OCI-LY7 (cell line): Measurements from ENCODE around the gene PSMB11. TPM values are rescaled to one million over a fixed set of nuclear protein-coding genes. Genes with fewer than 3 reads are reported as not detected.

Experiments used
- BruUV-seq: library from RNA; stranded (reverse); fragments of 400-500 nt; replicated peaks from 2 replicates; lab custom pipeline; 2021; lab: Mats Ljungman, UMichigan
- CTCF ChIA-PET: fragments of 300-600 bp; sonication (Branson Sonifier 250); formaldehyde crosslinking; loops from one replicate; lab custom pipeline; 2022; ENCODE audit warnings: antibody characterized with exemption; ENCODE audit not compliant: unreplicated experiment; lab: Charles Lee
- POLR2A ChIA-PET: fragments of 300-600 bp; sonication (Branson Sonifier 250); formaldehyde crosslinking; loops from one replicate; lab custom pipeline; 2022; ENCODE audit warnings: antibody characterized with exemption; lab: Charles Lee
- DNase-seq: peaks from one replicate; pipeline ENCODE4 v3.0.0-alpha.2; 2015; ENCODE audit warnings: low spot score
- H2AFZ ChIP-seq: fragments of 200-600 bp; sonication (generic), shearing (Covaris generic); 2 replicates; pipeline ENCODE4 v1.6.1; 2014; ENCODE audit warnings: mild to moderate bottlenecking, antibody characterized with exemption, low read length, moderate library complexity
- H3K27ac ChIP-seq: fragments of 200-600 bp; sonication (generic); 2 replicates; pipeline ENCODE4 v1.5.1; 2014; ENCODE audit warnings: mixed run types, low read depth, mild to moderate bottlenecking, moderate library complexity, low read length, inconsistent platforms; ENCODE audit not compliant: poor library complexity, severe bottlenecking
- H3K36me3 ChIP-seq: fragments of 200-600 bp; sonication (generic); 2 replicates; pipeline ENCODE4 v1.6.1; 2014; ENCODE audit warnings: mild to moderate bottlenecking, antibody characterized with exemption, low read length, moderate library complexity, mixed read lengths; ENCODE audit not compliant: insufficient read depth
- H3K4me1 ChIP-seq: fragments of 200-600 bp; sonication (generic); 2 replicates; pipeline ENCODE4 v1.5.1; 2014; ENCODE audit warnings: mild to moderate bottlenecking, low read length; ENCODE audit not compliant: insufficient read depth, poor library complexity, severe bottlenecking
- H3K4me2 ChIP-seq: fragments of 200-600 bp; sonication (generic); 2 replicates; pipeline ENCODE4 v1.6.1; 2014; ENCODE audit warnings: mild to moderate bottlenecking, low read length
- H3K4me3 ChIP-seq: fragments of 200-600 bp; sonication (generic); 2 replicates; pipeline ENCODE4 v1.5.1; 2014; ENCODE audit warnings: mild to moderate bottlenecking, low read depth, low read length; ENCODE audit not compliant: poor library complexity, severe bottlenecking
- H3K79me2 ChIP-seq: fragments of 200-600 bp; sonication (generic); 2 replicates; pipeline ENCODE4 v1.6.1; 2016; ENCODE audit warnings: low read depth, mild to moderate bottlenecking, low read length, moderate library complexity, mixed read lengths; ENCODE audit not compliant: insufficient read depth
- H3K9me2 ChIP-seq: fragments of 200-600 bp; sonication (generic); 2 replicates; pipeline ENCODE4 v1.6.1; 2016; ENCODE audit warnings: mild to moderate bottlenecking, low read length, mixed read lengths; ENCODE audit not compliant: insufficient read depth
- H3K9me3 ChIP-seq: fragments of 200-600 bp; sonication (generic); 2 replicates; pipeline ENCODE4 v1.6.1; 2014; ENCODE audit warnings: mild to moderate bottlenecking, mixed run types, low read length, mixed read lengths
- H4K20me1 ChIP-seq: fragments of 200-600 bp; sonication (generic); 2 replicates; pipeline ENCODE4 v1.6.1; 2014; ENCODE audit warnings: mild to moderate bottlenecking, antibody characterized with exemption, low read length, moderate library complexity, mixed read lengths; ENCODE audit not compliant: insufficient read depth
- CTCF ChIP-seq: fragments of 200-600 bp; sonication (generic); conservative IDR thresholded peaks from 2 replicates; pipeline ENCODE4 v1.5.1; 2014; ENCODE audit warnings: mild to moderate bottlenecking, antibody characterized with exemption, low read length, moderate library complexity, mixed read lengths
- EZH2phosphoT487 ChIP-seq: fragments of 200-600 bp; sonication (generic); IDR thresholded peaks from 2 replicates; pipeline ENCODE4 v1.6.1; 2018; ENCODE audit warnings: low read depth, borderline replicate concordance, mild to moderate bottlenecking, mixed run types, antibody characterized with exemption, low read length, moderate library complexity, mixed read lengths
- intact Hi-C: fragments of 100-400 bp; cut with micrococcal nuclease; formaldehyde crosslinking; loops from one replicate; pipeline ENCODE4 v1.10.0; 2022; ENCODE audit not compliant: unreplicated experiment
- total RNA-seq, 2 experiments: library from RNA; depleted of rRNA in 1 of 2; stranded (reverse); fragments of >200 nt in 1 of 2; shearing (Covaris generic) in 1 of 2; gene quantifications; 2 replicates each; pipeline ENCODE4 v1.2.3, GENCODE V29; 2014 to 2022

Gene PSMB11
- total RNA-seq, 2 experiments from 2014 or later: not detected

DNA sequence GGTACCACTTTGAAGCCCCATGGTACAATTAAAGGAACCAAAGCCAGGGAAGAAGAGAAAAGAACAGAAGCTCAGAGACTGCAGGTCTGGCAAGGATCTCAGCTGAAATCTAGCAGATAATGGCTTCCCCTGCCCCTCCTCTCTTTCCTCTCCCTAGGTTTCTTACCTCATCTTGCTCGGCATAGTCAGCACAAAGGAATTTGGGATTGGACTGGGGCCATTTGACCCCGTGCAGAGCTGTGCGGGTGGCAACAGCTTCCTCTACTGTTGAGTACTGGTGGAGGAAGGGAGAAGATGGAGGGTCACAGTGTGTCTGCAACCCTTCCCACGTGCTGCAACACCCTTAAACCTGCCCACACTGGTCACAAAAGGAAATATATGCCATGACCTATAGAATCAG, 20.0 kb downstream of the PSMB11 start:
- Histone ChIP-seq H2AFZ (no peak overlapping the region), H3K4me3 (no peak overlapping the region), H3K36me3 (peaks cover 84% of the 10 kb centered on the region), H3K4me2 (no peak overlapping the region), H3K4me1 (peaks cover 16% of the 10 kb centered on the region), H3K79me2 (peaks cover 13% of the 10 kb centered on the region; the same call in 1 of the 2 replicates), H3K9me2 (no peaks in the 10 kb centered on the region), H4K20me1 (no peaks in the 10 kb centered on the region), H3K9me3 (no peaks in the 10 kb centered on the region), H3K27ac (no peak overlapping the region)
- no TSS peak for BruUV-seq
- POLR2A ChIA-PET: interaction anchor here (0.7 to 0.9 kb wide), 3 partner anchors 11 to 84 kb away, joined by 3 to 4 read pairs (median 3); no protein-coding TSS in a partner anchor
- intact Hi-C loops: no loop called here
- CTCF ChIA-PET: interaction anchor here (0.9 to 2.2 kb wide), 3 partner anchors 32 to 76 kb away, joined by 3 to 8 read pairs (median 3); partner anchors contain the start of gene ACIN1
- TF ChIP-seq CTCF (no peak), EZH2phosphoT487 (no peak)
- no peak for DNase-seq

DNA sequence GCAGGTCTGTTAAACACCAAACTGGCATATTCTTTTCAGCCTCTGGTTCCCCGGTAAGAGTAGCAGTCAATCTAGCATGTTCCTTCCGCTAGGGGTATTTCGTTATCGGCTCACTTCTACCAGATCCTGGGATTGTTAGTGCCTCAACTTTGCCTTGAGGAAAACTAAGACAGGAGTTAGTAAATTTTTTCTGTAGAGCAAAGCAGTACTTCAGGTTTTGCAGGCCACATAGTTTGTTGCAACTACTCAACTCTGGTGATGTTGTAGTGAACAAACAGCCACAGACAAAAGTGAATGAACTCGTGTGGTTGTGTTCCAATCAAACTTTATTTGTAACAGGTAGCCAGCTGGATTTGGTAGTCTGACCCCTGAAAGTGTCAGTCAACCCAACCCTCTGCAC, 21.6 kb downstream of the PSMB11 start:
- intact Hi-C loops: no loop called here
- Histone ChIP-seq H3K9me2 (no peaks in the 10 kb centered on the region), H3K27ac (no peak overlapping the region), H3K79me2 (peaks cover 27% of the 10 kb centered on the region; the same call in 1 of the 2 replicates), H3K36me3 (peaks cover 93% of the 10 kb centered on the region), H3K4me2 (no peak overlapping the region), H3K9me3 (no peaks in the 10 kb centered on the region), H4K20me1 (0 out of 2 replicates have a peak, but pooled peaks cover 7% of the 10 kb centered on the region), H2AFZ (no peak overlapping the region), H3K4me3 (no peak overlapping the region), H3K4me1 (peaks cover 7% of the 10 kb centered on the region)
- no peak for TF ChIP-seq CTCF
- no peak for TF ChIP-seq EZH2phosphoT487
- ChIA-PET CTCF (interaction anchor here (2.2 kb wide), 1 partner anchor 78 kb away, joined by 8 read pairs; no protein-coding TSS in a partner anchor), POLR2A (no interaction called here)
- DNase-seq: no peak
- no TSS peak for BruUV-seq

DNA sequence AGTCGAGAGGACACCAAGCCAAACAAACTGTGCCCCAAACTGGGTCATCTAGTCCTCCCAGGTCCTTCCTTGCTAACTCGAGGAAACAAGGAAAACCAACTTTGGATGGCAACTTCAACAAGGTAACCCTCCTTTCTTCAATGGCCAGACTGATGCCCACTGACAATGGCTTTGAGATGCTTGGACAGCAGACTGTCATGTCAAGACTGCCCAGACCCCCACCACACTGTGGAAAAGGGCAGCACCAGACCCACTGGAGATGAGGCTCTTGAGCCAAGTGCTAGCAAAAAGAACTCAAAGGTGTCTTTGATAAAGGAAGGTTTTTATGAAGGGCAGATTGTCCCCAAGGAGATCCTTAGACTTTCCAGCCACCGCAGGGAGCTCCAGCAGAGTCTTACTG, 24.4 kb downstream of the PSMB11 start:
- no peaks in the 10 kb centered on the region for H3K9me2 ChIP-seq
- no TSS peak for BruUV-seq
- H3K79me2 ChIP-seq: peaks cover 45% of the 10 kb centered on the region
- H3K4me1 ChIP-seq: peaks cover 20% of the 10 kb centered on the region
- ChIA-PET POLR2A (interaction anchor here (0.6 kb wide), 1 partner anchor 513 kb away, joined by 3 read pairs; no protein-coding TSS in a partner anchor), CTCF (no interaction called here)
- DNase-seq: no peak
- no peak overlapping the region for H3K4me3 ChIP-seq
- intact Hi-C loops: no loop called here
- H3K27ac ChIP-seq: no peak overlapping the region
- H2AFZ ChIP-seq: no peak overlapping the region
- no peaks in the 10 kb centered on the region for H3K9me3 ChIP-seq
- H3K36me3 ChIP-seq: peaks cover 84% of the 10 kb centered on the region
- 0 out of 2 replicates have a peak, but pooled peaks cover 9% of the 10 kb centered on the region for H4K20me1 ChIP-seq
- TF ChIP-seq CTCF: no peak
- no peak for TF ChIP-seq EZH2phosphoT487
- no peak overlapping the region for H3K4me2 ChIP-seq
